GM10248 (cell line): Measurements from ENCODE around the gene AFTPH.

ENCODE experiments used
- CTCF ChIA-PET: fragments of 300-600 bp; sonication (Branson Sonifier 250); formaldehyde crosslinking; extraction: SDS; loops from one replicate; lab custom pipeline; 2021; ENCODE audit warnings: antibody characterized with exemption; lab: Yijun Ruan, JAX
- POLR2A ChIA-PET: fragments of 350-650 bp; sonication (Branson Sonifier 250); formaldehyde crosslinking; extraction: SDS; loops from one replicate; lab custom pipeline; 2020; ENCODE audit warnings: antibody characterized with exemption; lab: Yijun Ruan, JAX
- DNase-seq: peaks from one replicate; pipeline ENCODE4 v3.0.0; 2012; ENCODE audit errors: extremely low spot score
- TF ChIP-seq, protein P1 (sequence below): IDR thresholded peaks from 2 replicates; pipeline ENCODE4 v1.5.1; 2012; ENCODE audit warnings: mild to moderate bottlenecking, low read depth; ENCODE audit errors: extremely low read depth, missing control alignments, control extremely low read depth

Gene AFTPH

DNA sequence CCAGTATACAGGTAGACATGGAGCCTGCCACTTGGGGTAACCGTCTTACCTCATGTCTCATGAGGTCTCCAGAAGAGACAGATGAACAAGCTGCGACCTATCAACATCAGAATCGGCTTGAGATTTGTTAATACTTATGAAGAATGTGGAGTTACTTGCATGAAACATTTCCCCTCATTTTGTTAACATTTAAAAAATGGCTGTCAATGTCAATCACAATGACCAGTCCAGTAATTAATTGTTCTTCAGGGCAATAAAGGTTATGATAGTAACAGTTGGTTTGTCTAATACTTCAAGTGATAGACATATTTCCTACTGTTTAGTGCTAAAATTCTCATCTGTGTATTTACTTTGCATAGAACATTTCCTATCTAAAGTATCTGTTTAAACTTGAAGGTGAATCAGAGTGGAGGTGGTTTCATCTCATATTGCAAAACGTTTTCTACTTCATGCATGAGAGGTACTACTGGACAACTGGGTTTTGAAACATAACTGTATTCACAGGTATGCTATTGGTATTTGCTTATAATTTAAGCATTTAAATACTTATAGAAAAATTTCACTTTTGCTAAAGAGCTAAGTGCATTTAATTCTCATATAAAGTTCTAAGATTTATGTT, 114.5 kb downstream of the AFTPH start:
- CTCF ChIA-PET, result interaction anchor here (1.6 to 5.5 kb wide), 4 partner anchors 8 to 31 kb away, joined by 4 to 43 read pairs (median 12); partner anchors contain the start of gene SERTAD2
- DNase-seq, result no peak
- TF ChIP-seq, protein P1, sequence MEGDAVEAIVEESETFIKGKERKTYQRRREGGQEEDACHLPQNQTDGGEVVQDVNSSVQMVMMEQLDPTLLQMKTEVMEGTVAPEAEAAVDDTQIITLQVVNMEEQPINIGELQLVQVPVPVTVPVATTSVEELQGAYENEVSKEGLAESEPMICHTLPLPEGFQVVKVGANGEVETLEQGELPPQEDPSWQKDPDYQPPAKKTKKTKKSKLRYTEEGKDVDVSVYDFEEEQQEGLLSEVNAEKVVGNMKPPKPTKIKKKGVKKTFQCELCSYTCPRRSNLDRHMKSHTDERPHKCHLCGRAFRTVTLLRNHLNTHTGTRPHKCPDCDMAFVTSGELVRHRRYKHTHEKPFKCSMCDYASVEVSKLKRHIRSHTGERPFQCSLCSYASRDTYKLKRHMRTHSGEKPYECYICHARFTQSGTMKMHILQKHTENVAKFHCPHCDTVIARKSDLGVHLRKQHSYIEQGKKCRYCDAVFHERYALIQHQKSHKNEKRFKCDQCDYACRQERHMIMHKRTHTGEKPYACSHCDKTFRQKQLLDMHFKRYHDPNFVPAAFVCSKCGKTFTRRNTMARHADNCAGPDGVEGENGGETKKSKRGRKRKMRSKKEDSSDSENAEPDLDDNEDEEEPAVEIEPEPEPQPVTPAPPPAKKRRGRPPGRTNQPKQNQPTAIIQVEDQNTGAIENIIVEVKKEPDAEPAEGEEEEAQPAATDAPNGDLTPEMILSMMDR, result no peak
- POLR2A ChIA-PET, result no interaction called here

DNA sequence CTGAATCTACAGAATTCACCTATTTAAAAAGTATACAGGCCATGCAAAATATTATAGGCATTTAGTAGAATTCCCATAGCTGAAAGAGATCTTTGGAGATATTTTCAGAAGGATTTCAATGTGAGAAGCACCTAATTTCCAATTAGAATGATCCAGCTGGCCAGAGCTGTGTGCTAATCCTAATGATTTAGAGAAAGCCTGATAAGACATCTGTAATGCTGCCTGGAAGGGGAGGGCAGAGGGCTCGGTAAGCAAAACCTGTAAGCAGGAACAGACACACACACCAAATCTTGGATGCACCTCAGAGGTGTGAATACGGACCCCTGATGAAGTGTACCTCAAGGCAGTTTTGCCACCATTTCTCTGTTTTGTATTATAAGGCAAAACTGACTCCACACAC, 115.6 kb downstream of the AFTPH start:
- ChIA-PET CTCF (interaction anchor here (0.7 to 5.5 kb wide), 9 partner anchors 10 to 190 kb away, joined by 3 to 43 read pairs (median 3); partner anchors contain the start of gene SERTAD2), POLR2A (no interaction called here)
- DNase-seq, result no peak
- TF ChIP-seq, protein P1, result no peak

DNA sequence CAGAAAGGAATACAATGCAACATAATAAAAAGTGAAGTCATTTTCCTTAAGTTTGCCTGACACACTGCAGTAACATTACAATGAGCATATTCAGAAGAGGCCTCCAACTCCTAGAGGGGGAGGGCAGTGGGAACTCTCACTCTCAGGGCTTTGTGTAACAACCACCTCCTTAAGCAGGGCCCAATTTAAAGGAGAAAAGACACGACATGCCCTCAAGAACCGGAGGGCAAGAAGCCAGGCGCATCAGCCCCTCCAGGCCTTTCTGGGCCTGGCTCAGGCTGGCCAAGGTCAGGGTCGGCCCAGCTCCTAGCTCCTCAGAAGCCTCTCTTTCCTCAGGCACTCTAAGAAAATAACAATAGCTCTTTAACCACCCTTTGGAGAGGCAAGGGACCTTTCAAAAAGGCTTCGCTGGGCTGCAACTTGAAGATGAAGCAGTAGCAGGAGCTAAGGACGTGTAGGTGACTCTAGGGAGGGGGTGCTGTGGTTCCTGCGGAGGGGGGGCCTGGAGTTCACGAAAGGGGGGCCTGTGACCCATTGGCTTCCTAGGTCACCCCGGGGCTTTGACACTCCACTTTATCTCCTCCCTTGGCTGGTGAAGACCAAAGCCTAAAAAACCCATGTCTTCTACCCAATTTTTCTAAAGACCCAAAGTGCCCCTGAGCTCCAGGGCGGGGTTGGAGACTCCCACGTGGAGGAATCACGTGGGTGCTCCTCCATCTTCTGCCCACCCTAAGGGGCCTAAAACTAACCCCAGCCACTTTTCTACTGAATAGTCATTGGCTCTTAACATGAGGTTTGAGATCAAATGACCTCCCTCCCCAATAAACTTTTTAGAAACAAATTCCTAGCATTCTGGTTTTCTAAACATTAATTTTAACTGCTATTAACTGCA, 116.3 kb downstream of the AFTPH start:
- ChIA-PET POLR2A (interaction anchor here (0.6 kb wide), 1 partner anchor 418 kb away, joined by 10 read pairs; no protein-coding TSS in a partner anchor), CTCF (interaction anchor here (0.7 to 5.5 kb wide), 11 partner anchors 8 to 220 kb away, joined by 3 to 43 read pairs (median 3); partner anchors contain the start of gene SERTAD2)
- TF ChIP-seq, protein P1, result no peak
- DNase-seq, result no peak

DNA sequence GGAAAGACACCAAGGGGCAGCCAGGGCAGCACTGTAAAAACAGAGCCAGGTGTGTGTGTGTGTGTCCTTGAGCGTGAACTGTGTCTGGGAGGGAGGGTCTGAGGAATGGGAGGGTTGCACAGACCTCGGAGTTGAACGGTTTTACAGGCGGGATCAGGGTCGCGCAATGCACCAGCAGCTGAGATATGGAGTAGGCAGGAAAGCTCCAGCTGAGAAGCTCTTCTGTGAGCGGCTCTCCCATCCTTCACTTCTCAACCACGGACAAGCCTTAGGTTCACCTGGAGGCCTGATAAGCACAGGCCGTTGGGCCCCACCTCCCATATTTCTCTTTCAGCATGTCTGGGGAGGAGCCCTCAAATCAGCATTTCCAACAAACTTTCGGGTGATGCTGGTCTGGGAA, 117.5 kb downstream of the AFTPH start:
- ChIA-PET POLR2A (no interaction called here), CTCF (interaction anchor here (3.4 to 6.7 kb wide), 3 partner anchors 9 to 35 kb away, joined by 13 to 94 read pairs (median 43); partner anchors contain the start of gene SERTAD2)
- TF ChIP-seq, protein P1, result no peak
- no peak for DNase-seq
